ENCODE results near the gene WAC.

- no peak for TF ChIP-seq CTCF (IDR thresholded peaks at IDR 0.05; ENCODE audit: insufficient read depth, low read depth, low read length)
- TF ChIP-seq EZH2 (IDR thresholded peaks at IDR 0.05; ENCODE audit: insufficient read depth, low read length), result no peak
These were observed 36.7 kb downstream of the WAC start for GRCh38 chr10:28569506-28570159.

Data from astrocyte (in vitro differentiated cells and primary cell).